Peyer's patch (tissue), 4 donors: Measurements from ENCODE around the gene ABLIM1. TPM values are rescaled to one million over a fixed set of nuclear protein-coding genes. Genes with fewer than 3 reads are reported as not detected.

Experiments
- DNase-seq, 3 donors: peaks; one replicate each; pipeline ENCODE4 v3.0.0-alpha.2; 2017 to 2019
- H3K27ac ChIP-seq, 4 donors: fragments of 200-600 bp; sonication (generic); one replicate each; pipeline ENCODE4 v1.5.1; 2016 to 2019
- H3K27me3 ChIP-seq, 2 donors: fragments of 200-600 bp; sonication (generic); one replicate each; pipeline ENCODE4 v1.5.1; 2019
- H3K36me3 ChIP-seq, 3 donors: fragments of 200-600 bp; sonication (generic); one replicate each; pipeline ENCODE4 v1.5.1; 2016 to 2019
- H3K4me1 ChIP-seq, 4 donors: fragments of 200-600 bp; sonication (generic); one replicate each; pipeline ENCODE4 v1.5.1; 2016 to 2019
- H3K4me3 ChIP-seq, 4 donors: fragments of 200-600 bp; sonication (generic); 1 replicate in 3 of 4; 2 replicates in 1 of 4; pipeline ENCODE4 v1.5.1; 2016 to 2019; ENCODE audit warnings: mild to moderate bottlenecking in 1 of 4
- H3K9me3 ChIP-seq, 4 donors: fragments of 200-600 bp; sonication (generic); one replicate each; pipeline ENCODE4 v1.5.1; 2016 to 2019; ENCODE audit warnings: mild to moderate bottlenecking in 1 of 4
- CTCF ChIP-seq, 6 experiments: fragments of 450-650 bp in 4 of 6; fragments of 200-600 bp in 2 of 6; sonication (generic) in 1 of 6; IDR thresholded peaks; one replicate each; pipeline ENCODE4 v1.5.1; 2017 to 2019; ENCODE audit warnings: antibody characterized with exemption in 6 of 6, mild to moderate bottlenecking in 3 of 6, moderate library complexity in 1 of 6
- POLR2A ChIP-seq, 2 donors: fragments of 450-650 bp; IDR thresholded peaks; one replicate each; pipeline ENCODE4 v1.5.1; 2017; ENCODE audit warnings: antibody characterized with exemption in 2 of 2, mild to moderate bottlenecking in 2 of 2, moderate library complexity in 2 of 2
- total RNA-seq, 4 donors: library from RNA; depleted of rRNA; stranded (reverse); fragments of >200 nt; gene quantifications; one replicate each; pipeline ENCODE4 v1.1.0, GENCODE V29; 2016

ABLIM1 gene
- total RNA-seq, 4 donors from 2014 or later: 91.6 to 145 (median 121) TPM

GRCh38 chr10:114635797-114636550 lies 22.1 kb downstream of the ABLIM1 start:
- Histone ChIP-seq H3K4me1 (peaks cover 0 to 29% (median 7%) of the 10 kb centered on the region in 4 donors), H3K9me3 (no peaks in the 10 kb centered on the region), H3K27me3 (no peaks in the 10 kb centered on the region), H3K4me3 (no peak overlapping the region), H3K36me3 (no peaks in the 10 kb centered on the region), H3K27ac (no peak overlapping the region)
- TF ChIP-seq CTCF (IDR thresholded peaks at IDR 0.05) (no peak), POLR2A (IDR thresholded peaks at IDR 0.05) (no peak)
- DNase-seq: no peak

- Histone ChIP-seq H3K27me3 (no peaks in the 10 kb centered on the region), H3K9me3 (no peaks in the 10 kb centered on the region), H3K4me3 (no peak overlapping the region), H3K27ac (no peak overlapping the region), H3K36me3 (no peaks in the 10 kb centered on the region), H3K4me1 (peaks cover 0 to 29% (median 7%) of the 10 kb centered on the region in 4 donors)
- TF ChIP-seq CTCF (IDR thresholded peaks at IDR 0.05): no peak
- TF ChIP-seq POLR2A (IDR thresholded peaks at IDR 0.05): no peak
- DNase-seq: no peak
Observed at GRCh38 chr10:114635101-114635500, 23.0 kb downstream of the ABLIM1 start.

- no peak for TF ChIP-seq POLR2A (IDR thresholded peaks at IDR 0.05)
- TF ChIP-seq CTCF (IDR thresholded peaks at IDR 0.05): no peak
- Histone ChIP-seq H3K4me1 (peaks cover 0 to 29% (median 7%) of the 10 kb centered on the region in 4 donors), H3K4me3 (no peak overlapping the region), H3K9me3 (no peaks in the 10 kb centered on the region), H3K27ac (no peak overlapping the region), H3K36me3 (no peaks in the 10 kb centered on the region), H3K27me3 (no peaks in the 10 kb centered on the region)
- peak in 2 of 3 donors; percentile 27 to 59 for DNase-seq
Observed at GRCh38 chr10:114634609-114634979, 23.5 kb downstream of the ABLIM1 start.

GRCh38 chr10:114632869-114633715 lies 25.0 kb downstream of the ABLIM1 start:
- no peaks in the 10 kb centered on the region for H3K36me3 ChIP-seq
- TF ChIP-seq CTCF (IDR thresholded peaks at IDR 0.05): no peak
- no peak for TF ChIP-seq POLR2A (IDR thresholded peaks at IDR 0.05)
- H3K9me3 ChIP-seq: no peaks in the 10 kb centered on the region
- peak overlapping the region in 2 of 4 donors; percentile 7 to 41 for H3K27ac ChIP-seq
- no peak for DNase-seq
- H3K27me3 ChIP-seq: no peaks in the 10 kb centered on the region
- H3K4me3 ChIP-seq: peak overlapping the region in 2 of 4 donors; percentile 61 to 63
- H3K4me1 ChIP-seq: peaks cover 0 to 29% (median 7%) of the 10 kb centered on the region in 4 donors

GRCh38 chr10:114631666-114632417 lies 26.2 kb downstream of the ABLIM1 start:
- H3K9me3 ChIP-seq: no peaks in the 10 kb centered on the region
- no peaks in the 10 kb centered on the region for H3K36me3 ChIP-seq
- TF ChIP-seq CTCF (IDR thresholded peaks at IDR 0.05): peak in 1 of 6 experiments; percentile 6
- TF ChIP-seq POLR2A (IDR thresholded peaks at IDR 0.05): no peak
- peaks cover 0 to 29% (median 7%) of the 10 kb centered on the region in 4 donors for H3K4me1 ChIP-seq
- H3K27me3 ChIP-seq: no peaks in the 10 kb centered on the region
- peak overlapping the region in 3 of 4 donors; percentile 10 to 34 (median 32) for H3K27ac ChIP-seq
- DNase-seq: peak in 2 of 3 donors; percentile 59 to 76
- peak overlapping the region; percentile 31 to 63 (median 54) for H3K4me3 ChIP-seq
